Liver (tissue), 9 donors: ENCODE data around the gene FMOD. TPM values are rescaled to one million over a fixed set of nuclear protein-coding genes. Genes with fewer than 3 reads are reported as not detected.

Experiments
- DNase-seq: peaks from one replicate; pipeline ENCODE4 v3.0.0-alpha.2; 2017; ENCODE audit warnings: low spot score
- H3K27ac ChIP-seq, 2 donors: one replicate each; pipeline ENCODE4 v1.7.0; 2013; ENCODE audit warnings: inconsistent platforms in 2 of 2, low read length in 2 of 2, control low read depth in 1 of 2, low read depth in 1 of 2, mild to moderate bottlenecking in 1 of 2
- H3K27me3 ChIP-seq, 4 donors: one replicate each; pipeline versions ENCODE4 v1.6.1 to v1.7.0; 2013; ENCODE audit warnings: low read length in 3 of 4, inconsistent platforms in 1 of 4, mild to moderate bottlenecking in 1 of 4, moderate library complexity in 1 of 4; ENCODE audit not compliant: control insufficient read depth in 4 of 4, insufficient read depth in 4 of 4
- H3K36me3 ChIP-seq, 4 donors: one replicate each; pipeline versions ENCODE4 v1.6.1 to v1.7.0; 2013; ENCODE audit warnings: low read length in 3 of 4, mild to moderate bottlenecking in 3 of 4, low read depth in 1 of 4, moderate library complexity in 1 of 4; ENCODE audit not compliant: control insufficient read depth in 4 of 4, insufficient read depth in 3 of 4
- H3K4me1 ChIP-seq, 4 donors: one replicate each; pipeline versions ENCODE4 v1.6.1 to v1.7.0; 2013; ENCODE audit warnings: low read length in 3 of 4, mild to moderate bottlenecking in 3 of 4, moderate library complexity in 1 of 4; ENCODE audit not compliant: control insufficient read depth in 4 of 4, insufficient read depth in 4 of 4
- H3K4me3 ChIP-seq, 3 donors: one replicate each; pipeline versions ENCODE4 v1.6.1 to v1.7.0; 2013; ENCODE audit warnings: low read length in 3 of 3, control low read depth in 1 of 3, low read depth in 1 of 3, mild to moderate bottlenecking in 1 of 3
- H3K9ac ChIP-seq, 2 donors: one replicate each; pipeline ENCODE4 v1.7.0; 2013; ENCODE audit warnings: low read length in 2 of 2, mild to moderate bottlenecking in 2 of 2, moderate library complexity in 2 of 2, control low read depth in 1 of 2, low read depth in 1 of 2
- H3K9me3 ChIP-seq, 4 donors: one replicate each; pipeline versions ENCODE4 v1.6.1 to v1.7.0; 2013; ENCODE audit warnings: low read length in 3 of 4; ENCODE audit not compliant: control insufficient read depth in 4 of 4
- EGR1 ChIP-seq, 2 donors: IDR thresholded peaks; 2 replicates each; pipeline ENCODE4 v1.6.1; 2016 to 2018; ENCODE audit warnings: antibody characterized with exemption in 2 of 2, low read depth in 2 of 2
- FOXA1 ChIP-seq: IDR thresholded peaks from 2 replicates; pipeline ENCODE4 v1.6.1; 2016; ENCODE audit warnings: antibody characterized with exemption
- FOXA2 ChIP-seq: IDR thresholded peaks from 2 replicates; pipeline ENCODE4 v1.6.1; 2016; ENCODE audit warnings: antibody characterized with exemption
- GABPA ChIP-seq, 2 donors: IDR thresholded peaks in 1 of 2; conservative IDR thresholded peaks in 1 of 2; 2 replicates each; pipeline ENCODE4 v1.6.1; 2016; ENCODE audit warnings: antibody characterized with exemption in 2 of 2, mild to moderate bottlenecking in 1 of 2, moderate library complexity in 1 of 2
- HNF4A ChIP-seq, 2 donors: conservative IDR thresholded peaks; 2 replicates each; pipeline ENCODE4 v1.6.1; 2016; ENCODE audit warnings: antibody characterized with exemption in 2 of 2, mild to moderate bottlenecking in 2 of 2
- HNF4G ChIP-seq: IDR thresholded peaks from 2 replicates; pipeline ENCODE4 v1.6.1; 2016; ENCODE audit warnings: antibody characterized with exemption
- JUND ChIP-seq, 2 donors: IDR thresholded peaks; 2 replicates each; pipeline ENCODE4 v1.6.1; 2016; ENCODE audit warnings: antibody characterized with exemption in 2 of 2
- NR2F2 ChIP-seq: IDR thresholded peaks from 2 replicates; pipeline ENCODE4 v1.6.1; 2016; ENCODE audit warnings: antibody characterized with exemption
- RAD21 ChIP-seq, 2 donors: IDR thresholded peaks; 2 replicates each; pipeline ENCODE4 v1.6.1; 2016; ENCODE audit warnings: antibody characterized with exemption in 2 of 2, mild to moderate bottlenecking in 2 of 2
- RXRA ChIP-seq, 2 donors: IDR thresholded peaks; 2 replicates each; pipeline ENCODE4 v1.6.1; 2017 to 2018; ENCODE audit warnings: antibody characterized with exemption in 2 of 2, mild to moderate bottlenecking in 1 of 2
- SP1 ChIP-seq: IDR thresholded peaks from 2 replicates; pipeline ENCODE4 v1.6.1; 2018; ENCODE audit warnings: antibody characterized with exemption, mild to moderate bottlenecking
- TAF1 ChIP-seq: conservative IDR thresholded peaks from 2 replicates; pipeline ENCODE4 v1.6.1; 2016; ENCODE audit warnings: antibody characterized with exemption, mild to moderate bottlenecking
- YY1 ChIP-seq: IDR thresholded peaks from 2 replicates; pipeline ENCODE4 v1.6.1; 2016; ENCODE audit warnings: antibody characterized with exemption, mild to moderate bottlenecking
- WGBS: extraction: QIAGEN DNeasy Blood & Tissue Kit; methylation state at CpG from one replicate; pipeline ENCODE4 v1.1.7; 2013; 5-methylcytosine and 5-hydroxymethylcytosine counted together
- polyA plus RNA-seq, 2 donors: library from polyadenylated mRNA; stranded (reverse) in 1 of 2; unstranded in 1 of 2; fragments of 200-250 nt in 1 of 2; fragments of >200 nt in 1 of 2; fragmentation: Nextera tagmentation in 1 of 2; extraction: Ambion mirVana in 1 of 2; gene quantifications; one replicate each; pipeline versions ENCODE4 v1.2.1 to v1.2.3, GENCODE V29; 2013 to 2015
- total RNA-seq, 2 donors: library from RNA; depleted of rRNA; stranded (reverse); fragments of >200 nt; gene quantifications; one replicate each; pipeline ENCODE4 v1.2.3, GENCODE V29; 2014
- TF ChIP-seq, protein P1 (sequence below): IDR thresholded peaks from 2 replicates; pipeline ENCODE4 v1.6.1; 2016; ENCODE audit warnings: antibody characterized with exemption, mild to moderate bottlenecking
- TF ChIP-seq, protein P2 (sequence below): IDR thresholded peaks from 2 replicates; pipeline ENCODE4 v1.6.1; 2016; ENCODE audit warnings: antibody characterized with exemption
- TF ChIP-seq, protein P3 (sequence below): IDR thresholded peaks from 2 replicates; pipeline ENCODE4 v1.6.1; 2016; ENCODE audit warnings: antibody characterized with exemption
- TF ChIP-seq, protein P4 (sequence below): fragments of 150-350 bp; IDR thresholded peaks from 2 replicates; pipeline ENCODE4 v1.5.1; 2017; ENCODE audit warnings: improper control_type of control experiment, low read depth, low read length; ENCODE audit not compliant: missing input control
- TF ChIP-seq, protein P5 (sequence below): IDR thresholded peaks from 2 replicates; pipeline ENCODE4 v1.6.1; 2016; ENCODE audit warnings: antibody characterized with exemption
- donor health status: healthy.
- donor health status: healthy.
- donor health status: healthy.
- donor health status: healthy.
- donor health status: healthy.

The FMOD gene
- total and polyA plus RNA-seq, 4 donors: 1.0 to 7.0 (median 2.4) TPM

DNA sequence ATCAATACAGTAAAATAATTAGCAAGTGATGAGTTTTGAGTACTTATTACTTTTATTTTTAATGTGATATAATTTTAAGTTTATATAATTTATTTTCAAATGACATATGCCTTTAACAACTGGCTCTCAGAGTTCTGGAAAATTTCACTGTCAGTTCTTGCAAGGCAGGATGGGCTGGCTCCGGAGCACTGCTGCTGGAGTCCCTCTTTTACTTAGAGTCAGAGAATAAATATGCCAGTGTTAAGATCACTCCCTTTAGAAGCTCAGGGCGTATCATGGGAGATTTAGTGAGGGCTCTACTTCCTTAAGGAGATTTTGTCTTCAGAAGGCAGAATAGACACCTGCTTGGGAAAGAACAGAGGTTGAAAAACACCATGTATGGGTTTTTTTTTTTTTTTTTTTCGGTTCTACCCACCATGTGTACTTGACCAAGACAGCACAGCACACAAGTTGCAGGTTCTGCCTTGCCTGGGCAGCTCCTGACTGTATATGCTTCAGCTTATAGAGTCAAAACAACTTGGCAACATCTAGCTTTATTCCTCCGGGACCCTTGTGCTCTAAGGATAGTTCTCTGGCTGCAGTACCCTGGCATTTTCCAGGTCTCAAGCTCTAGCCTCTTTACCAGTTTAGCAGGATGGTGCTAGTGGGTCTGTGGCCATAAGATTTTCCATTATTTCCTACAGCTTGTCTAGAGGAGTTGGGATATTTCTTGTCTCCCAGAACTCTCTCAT lies 29.7 kb upstream of the FMOD start:
- Histone ChIP-seq H3K27ac (no peak overlapping the region), H3K9me3 (no peaks in the 10 kb centered on the region), H3K9ac (no peak overlapping the region), H3K27me3 (peaks cover 0 to 6% (median under 1%) of the 10 kb centered on the region in 4 donors), H3K4me1 (no peaks in the 10 kb centered on the region), H3K4me3 (no peak overlapping the region), H3K36me3 (no peaks in the 10 kb centered on the region)
- TF ChIP-seq TAF1 (no peak), JUND (IDR thresholded peaks at IDR 0.05) (no peak), FOXA1 (no peak)
- TF ChIP-seq, protein P1, sequence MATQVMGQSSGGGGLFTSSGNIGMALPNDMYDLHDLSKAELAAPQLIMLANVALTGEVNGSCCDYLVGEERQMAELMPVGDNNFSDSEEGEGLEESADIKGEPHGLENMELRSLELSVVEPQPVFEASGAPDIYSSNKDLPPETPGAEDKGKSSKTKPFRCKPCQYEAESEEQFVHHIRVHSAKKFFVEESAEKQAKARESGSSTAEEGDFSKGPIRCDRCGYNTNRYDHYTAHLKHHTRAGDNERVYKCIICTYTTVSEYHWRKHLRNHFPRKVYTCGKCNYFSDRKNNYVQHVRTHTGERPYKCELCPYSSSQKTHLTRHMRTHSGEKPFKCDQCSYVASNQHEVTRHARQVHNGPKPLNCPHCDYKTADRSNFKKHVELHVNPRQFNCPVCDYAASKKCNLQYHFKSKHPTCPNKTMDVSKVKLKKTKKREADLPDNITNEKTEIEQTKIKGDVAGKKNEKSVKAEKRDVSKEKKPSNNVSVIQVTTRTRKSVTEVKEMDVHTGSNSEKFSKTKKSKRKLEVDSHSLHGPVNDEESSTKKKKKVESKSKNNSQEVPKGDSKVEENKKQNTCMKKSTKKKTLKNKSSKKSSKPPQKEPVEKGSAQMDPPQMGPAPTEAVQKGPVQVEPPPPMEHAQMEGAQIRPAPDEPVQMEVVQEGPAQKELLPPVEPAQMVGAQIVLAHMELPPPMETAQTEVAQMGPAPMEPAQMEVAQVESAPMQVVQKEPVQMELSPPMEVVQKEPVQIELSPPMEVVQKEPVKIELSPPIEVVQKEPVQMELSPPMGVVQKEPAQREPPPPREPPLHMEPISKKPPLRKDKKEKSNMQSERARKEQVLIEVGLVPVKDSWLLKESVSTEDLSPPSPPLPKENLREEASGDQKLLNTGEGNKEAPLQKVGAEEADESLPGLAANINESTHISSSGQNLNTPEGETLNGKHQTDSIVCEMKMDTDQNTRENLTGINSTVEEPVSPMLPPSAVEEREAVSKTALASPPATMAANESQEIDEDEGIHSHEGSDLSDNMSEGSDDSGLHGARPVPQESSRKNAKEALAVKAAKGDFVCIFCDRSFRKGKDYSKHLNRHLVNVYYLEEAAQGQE: no peak
- TF ChIP-seq, protein P2, sequence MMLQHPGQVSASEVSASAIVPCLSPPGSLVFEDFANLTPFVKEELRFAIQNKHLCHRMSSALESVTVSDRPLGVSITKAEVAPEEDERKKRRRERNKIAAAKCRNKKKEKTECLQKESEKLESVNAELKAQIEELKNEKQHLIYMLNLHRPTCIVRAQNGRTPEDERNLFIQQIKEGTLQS: no peak
- DNase-seq: no peak
- WGBS: 73% methylated on average over 4 of the region's 4 CpGs

DNA sequence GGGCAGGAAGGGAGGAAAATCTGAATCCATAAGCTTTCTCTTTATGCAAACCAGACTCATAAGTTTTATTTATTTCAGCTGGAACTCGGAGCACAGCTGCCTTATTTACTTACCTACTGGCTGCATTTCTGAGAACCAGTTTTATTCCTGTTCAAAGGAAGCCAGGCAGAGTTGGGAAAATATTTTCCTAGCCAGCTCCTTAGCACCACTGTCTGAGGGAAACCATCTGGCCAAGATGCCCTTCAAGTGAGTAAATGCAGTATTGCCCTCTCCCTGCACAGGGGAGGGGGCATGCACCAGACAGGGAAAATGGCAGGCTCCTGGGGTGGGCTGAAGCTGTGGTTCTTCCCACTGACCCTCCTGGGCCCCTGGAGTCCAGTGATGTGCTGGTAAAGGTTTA lies 28.9 kb upstream of the FMOD start:
- H3K4me1 ChIP-seq: no peaks in the 10 kb centered on the region
- TF ChIP-seq FOXA2 (no peak), RXRA (IDR thresholded peaks at IDR 0.05) (no peak), TAF1 (no peak), HNF4G (no peak), EGR1 (IDR thresholded peaks at IDR 0.05; ENCODE audit: low read depth in 2 of 2) (no peak), YY1 (no peak), GABPA (IDR thresholded peaks at IDR 0.05 in 1 of 2, conservative IDR thresholded peaks at IDR 0.05 in 1 of 2) (no peak), HNF4A (conservative IDR thresholded peaks at IDR 0.05) (no peak), SP1 (no peak), NR2F2 (no peak), FOXA1 (no peak), JUND (IDR thresholded peaks at IDR 0.05) (no peak), RAD21 (IDR thresholded peaks at IDR 0.05) (no peak)
- TF ChIP-seq, protein P3, sequence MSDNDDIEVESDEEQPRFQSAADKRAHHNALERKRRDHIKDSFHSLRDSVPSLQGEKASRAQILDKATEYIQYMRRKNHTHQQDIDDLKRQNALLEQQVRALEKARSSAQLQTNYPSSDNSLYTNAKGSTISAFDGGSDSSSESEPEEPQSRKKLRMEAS: no peak
- TF ChIP-seq, protein P4, sequence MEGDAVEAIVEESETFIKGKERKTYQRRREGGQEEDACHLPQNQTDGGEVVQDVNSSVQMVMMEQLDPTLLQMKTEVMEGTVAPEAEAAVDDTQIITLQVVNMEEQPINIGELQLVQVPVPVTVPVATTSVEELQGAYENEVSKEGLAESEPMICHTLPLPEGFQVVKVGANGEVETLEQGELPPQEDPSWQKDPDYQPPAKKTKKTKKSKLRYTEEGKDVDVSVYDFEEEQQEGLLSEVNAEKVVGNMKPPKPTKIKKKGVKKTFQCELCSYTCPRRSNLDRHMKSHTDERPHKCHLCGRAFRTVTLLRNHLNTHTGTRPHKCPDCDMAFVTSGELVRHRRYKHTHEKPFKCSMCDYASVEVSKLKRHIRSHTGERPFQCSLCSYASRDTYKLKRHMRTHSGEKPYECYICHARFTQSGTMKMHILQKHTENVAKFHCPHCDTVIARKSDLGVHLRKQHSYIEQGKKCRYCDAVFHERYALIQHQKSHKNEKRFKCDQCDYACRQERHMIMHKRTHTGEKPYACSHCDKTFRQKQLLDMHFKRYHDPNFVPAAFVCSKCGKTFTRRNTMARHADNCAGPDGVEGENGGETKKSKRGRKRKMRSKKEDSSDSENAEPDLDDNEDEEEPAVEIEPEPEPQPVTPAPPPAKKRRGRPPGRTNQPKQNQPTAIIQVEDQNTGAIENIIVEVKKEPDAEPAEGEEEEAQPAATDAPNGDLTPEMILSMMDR: no peak
- TF ChIP-seq, protein P5, sequence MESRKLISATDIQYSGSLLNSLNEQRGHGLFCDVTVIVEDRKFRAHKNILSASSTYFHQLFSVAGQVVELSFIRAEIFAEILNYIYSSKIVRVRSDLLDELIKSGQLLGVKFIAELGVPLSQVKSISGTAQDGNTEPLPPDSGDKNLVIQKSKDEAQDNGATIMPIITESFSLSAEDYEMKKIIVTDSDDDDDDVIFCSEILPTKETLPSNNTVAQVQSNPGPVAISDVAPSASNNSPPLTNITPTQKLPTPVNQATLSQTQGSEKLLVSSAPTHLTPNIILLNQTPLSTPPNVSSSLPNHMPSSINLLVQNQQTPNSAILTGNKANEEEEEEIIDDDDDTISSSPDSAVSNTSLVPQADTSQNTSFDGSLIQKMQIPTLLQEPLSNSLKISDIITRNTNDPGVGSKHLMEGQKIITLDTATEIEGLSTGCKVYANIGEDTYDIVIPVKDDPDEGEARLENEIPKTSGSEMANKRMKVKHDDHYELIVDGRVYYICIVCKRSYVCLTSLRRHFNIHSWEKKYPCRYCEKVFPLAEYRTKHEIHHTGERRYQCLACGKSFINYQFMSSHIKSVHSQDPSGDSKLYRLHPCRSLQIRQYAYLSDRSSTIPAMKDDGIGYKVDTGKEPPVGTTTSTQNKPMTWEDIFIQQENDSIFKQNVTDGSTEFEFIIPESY: no peak
- TF ChIP-seq, protein P1: no peak
- H3K9me3 ChIP-seq: no peaks in the 10 kb centered on the region
- DNase-seq: no peak
- H3K4me3 ChIP-seq: no peak overlapping the region
- H3K9ac ChIP-seq: no peak overlapping the region
- peaks cover 0 to 6% (median 0%) of the 10 kb centered on the region in 4 donors for H3K27me3 ChIP-seq
- WGBS: 54% methylated on average over 1 of the region's 1 CpG
- H3K27ac ChIP-seq: no peak overlapping the region
- H3K36me3 ChIP-seq: no peaks in the 10 kb centered on the region
